ENCODE measurements around the gene FAM3A. TPM values are rescaled to one million over a fixed set of nuclear protein-coding genes. Genes with fewer than 3 reads are reported as not detected.

FAM3A gene
- total and polyA plus RNA-seq, 2 of the 4 experiments (the other 2 are of a cell fraction): 14.0 to 47.2 TPM

- Histone ChIP-seq H4K8ac (ENCODE audit: low read depth in 2 of 2, low read length in 2 of 2) (no peak overlapping the region), H2BK15ac (ENCODE audit: low read depth, low read length) (no peak overlapping the region), H4K91ac (ENCODE audit: insufficient read depth, low read depth, low read length) (no peak overlapping the region), H3K56ac (ENCODE audit: extremely low read depth, insufficient read depth, low read length) (no peak overlapping the region), H4K5ac (ENCODE audit: low read depth, low read length) (no peak overlapping the region), H3K79me1 (ENCODE audit: low read depth in 1 of 2, low read length in 2 of 2) (peaks cover 3 to 38% of the 10 kb centered on the region in 2 experiments; a peak in 3 of 4 replicates), H3K9me3 (ENCODE audit: control insufficient read depth, insufficient read depth, low read length) (no peaks in the 10 kb centered on the region), H3K9ac (ENCODE audit: low read depth, low read length) (no peak overlapping the region), H3K9me1 (ENCODE audit: insufficient read depth, low read length) (peaks cover 8% of the 10 kb centered on the region; the same call in 1 of the 2 replicates), H2AFZ (replicated peaks; ENCODE audit: low read length, poor library complexity) (no peak overlapping the region), H2AK9ac (replicated peaks; ENCODE audit: low read depth, low read length, poor library complexity) (no peak overlapping the region), H3K14ac (replicated peaks; ENCODE audit: low read depth, low read length) (no peak overlapping the region), H3K23ac (ENCODE audit: low read depth, low read length) (no peak overlapping the region), H2BK120ac (ENCODE audit: low read depth, low read length) (no peak overlapping the region), H3K4ac (ENCODE audit: low read depth, low read length) (no peak overlapping the region), H3K27me3 (ENCODE audit: control insufficient read depth, insufficient read depth, low read length) (no peaks in the 10 kb centered on the region), H3K4me3 (ENCODE audit: insufficient read depth, low read depth, low read length) (no peak overlapping the region), H3K27ac (ENCODE audit: insufficient read depth, low read length) (no peak overlapping the region), H3K4me2 (ENCODE audit: low read depth, low read length) (no peak overlapping the region), H3K18ac (ENCODE audit: low read depth, low read length) (no peak overlapping the region), H2AK5ac (ENCODE audit: low read depth, low read length) (no peak overlapping the region; the same call in 1 of the 2 replicates), H2BK20ac (ENCODE audit: low read depth, low read length) (no peak overlapping the region), H3K4me1 (ENCODE audit: control insufficient read depth, insufficient read depth, low read length) (peaks cover 4% of the 10 kb centered on the region; the same call in 1 of the 2 replicates), H4K20me1 (ENCODE audit: insufficient read depth, low read length) (peaks cover 4% of the 10 kb centered on the region; the same call in 1 of the 2 replicates), H3K36me3 (ENCODE audit: control insufficient read depth, insufficient read depth, low read length) (peaks cover 16% of the 10 kb centered on the region; the same call in 1 of the 2 replicates), H2BK5ac (ENCODE audit: low read depth, low read length, poor library complexity, severe bottlenecking) (no peak overlapping the region)
- ChIA-PET POLR2A (ENCODE audit: unreplicated experiment) (interaction anchor here (0.5 kb wide), 1 partner anchor 25 kb away, joined by 5 read pairs; no protein-coding TSS in a partner anchor), CTCF (no interaction called here)
- 90% methylated on average over 7 of the region's 20 CpGs; no CpG with 5 or more reads in 1 of the 2 experiments for WGBS, 2 experiments (ENCODE audit: extremely low coverage in 2 of 2, insufficient read length in 1 of 2)
- intact Hi-C loops (cut with micrococcal nuclease): no loop called here
- DNase-seq (no peak), ATAC-seq (ENCODE audit: low read depth) (no peak)
- in situ Hi-C loops (cut with MboI; ENCODE audit: low sequenced_read_pairs): no loop called here
- BruUV-seq (replicated peaks): no TSS peak
- no peak for TF ChIP-seq CHD1 (IDR thresholded peaks at IDR 0.05; ENCODE audit: low read depth, low read length)
- no peak for TF ChIP-seq MAFK (IDR thresholded peaks at IDR 0.05; ENCODE audit: low read depth, low read length)
- TF ChIP-seq FOS (IDR thresholded peaks at IDR 0.05; ENCODE audit: low read depth, low read length): no peak
- no peak for TF ChIP-seq RFX5 (IDR thresholded peaks at IDR 0.05; ENCODE audit: low read depth, low read length)
- TF ChIP-seq RAD21 (IDR thresholded peaks at IDR 0.05; ENCODE audit: low read length): no peak
- TF ChIP-seq CEBPB (IDR thresholded peaks at IDR 0.05; ENCODE audit: low read depth, low read length): no peak
- no peak for TF ChIP-seq ELK1 (IDR thresholded peaks at IDR 0.05; ENCODE audit: borderline replicate concordance, low read depth, low read length)
- TF ChIP-seq POLR2A (IDR thresholded peaks at IDR 0.05; ENCODE audit: low read depth, low read length): no peak
- TF ChIP-seq MXI1 (IDR thresholded peaks at IDR 0.05; ENCODE audit: borderline replicate concordance, low read depth, low read length): no peak
- no peak for TF ChIP-seq NFE2L2 (IDR thresholded peaks at IDR 0.05; ENCODE audit: low read depth, low read length)
- TF ChIP-seq CTCF (conservative IDR thresholded peaks at IDR 0.05; ENCODE audit: low read depth, low read length): no peak
- no peak for TF ChIP-seq BHLHE40 (IDR thresholded peaks at IDR 0.05; ENCODE audit: low read depth, low read length)
- TF ChIP-seq RCOR1 (IDR thresholded peaks at IDR 0.05; ENCODE audit: insufficient replicate concordance, low read length): no peak
- TF ChIP-seq USF2 (IDR thresholded peaks at IDR 0.05; ENCODE audit: low read depth, low read length): no peak
- no peak for TF ChIP-seq SMC3 (IDR thresholded peaks at IDR 0.05; ENCODE audit: low read depth, low read length)
- dilution Hi-C loops (cut with HindIII; ENCODE audit: low sequenced_read_pairs, unreplicated experiment): no loop called here
Measured at GRCh38 chrX:154488336-154489075, 27.5 kb downstream of the FAM3A start.
